Muscle layer of colon (tissue), 2 donors: ENCODE measurements around the gene ECHS1.

Experiments used
- H3K27ac ChIP-seq: one replicate; pipeline ENCODE4 v1.7.0; 2013; ENCODE audit warnings: low read depth, mild to moderate bottlenecking, low read length, moderate library complexity
- H3K27me3 ChIP-seq, 2 donors: one replicate each; pipeline ENCODE4 v1.7.0; 2013; ENCODE audit warnings: low read length in 2 of 2, mild to moderate bottlenecking in 2 of 2; ENCODE audit not compliant: insufficient read depth in 2 of 2, control insufficient read depth in 1 of 2
- H3K36me3 ChIP-seq: one replicate; pipeline ENCODE4 v1.7.0; 2013; ENCODE audit warnings: mild to moderate bottlenecking, low read length; ENCODE audit not compliant: insufficient read depth
- H3K4me1 ChIP-seq: one replicate; pipeline ENCODE4 v1.7.0; 2013; ENCODE audit warnings: mild to moderate bottlenecking, low read length; ENCODE audit not compliant: insufficient read depth
- H3K4me3 ChIP-seq, 2 donors: one replicate each; pipeline ENCODE4 v1.7.0; 2013; ENCODE audit warnings: low read length in 2 of 2, low read depth in 1 of 2, mild to moderate bottlenecking in 1 of 2, moderate library complexity in 1 of 2
- H3K9ac ChIP-seq: one replicate; pipeline ENCODE4 v1.7.0; 2013; ENCODE audit warnings: low read length
- H3K9me3 ChIP-seq: one replicate; pipeline ENCODE4 v1.7.0; 2013; ENCODE audit warnings: mild to moderate bottlenecking, low read length
- donor health status: abdominal sarcoma.
- donor health status: Adenocarcinoma of cecum.

ECHS1 gene

GRCh38 chr10:133411523-133412380 lies 38.6 kb upstream of the ECHS1 start:
- Histone ChIP-seq H3K4me1 (no peaks in the 10 kb centered on the region), H3K27me3 (no peaks in the 10 kb centered on the region), H3K9me3 (peaks cover 12% of the 10 kb centered on the region), H3K27ac (no peak overlapping the region), H3K36me3 (peaks cover 8% of the 10 kb centered on the region), H3K4me3 (no peak overlapping the region), H3K9ac (no peak overlapping the region)

DNA sequence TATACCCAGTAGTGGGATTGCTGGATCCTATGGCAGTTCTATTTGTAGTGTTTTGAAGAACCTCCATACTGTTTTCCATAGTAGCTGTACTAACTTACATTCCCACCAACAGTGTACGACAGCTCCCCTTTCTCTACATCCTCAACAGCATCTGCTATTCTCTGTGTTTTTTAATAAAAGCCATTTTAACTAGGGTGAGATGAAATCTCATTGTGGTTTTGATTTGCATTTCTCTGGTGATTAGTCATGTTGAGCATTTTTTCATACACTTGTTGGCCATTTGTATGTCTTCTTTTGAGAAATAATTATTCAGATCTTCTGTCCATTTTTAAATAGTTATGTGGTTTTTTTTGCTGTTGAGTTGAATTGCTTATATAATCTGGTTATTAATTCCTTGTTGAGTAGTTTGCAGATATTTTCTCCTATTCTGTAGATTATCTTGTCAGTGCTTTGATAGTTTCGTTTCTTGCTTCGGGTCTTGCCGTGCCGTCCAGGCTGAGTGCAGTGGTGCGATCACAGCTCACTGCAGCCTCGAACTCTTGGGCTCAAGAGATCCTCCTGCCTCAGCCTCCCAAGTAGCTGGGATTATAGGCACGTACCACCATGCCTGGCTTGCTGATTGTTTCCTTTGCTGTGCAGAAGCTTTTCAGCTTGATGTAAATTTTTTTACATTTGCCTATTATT lies 32.8 kb upstream of the ECHS1 start:
- H3K36me3 ChIP-seq = peaks cover 43% of the 10 kb centered on the region
- H3K9me3 ChIP-seq = peaks cover 2% of the 10 kb centered on the region
- no peaks in the 10 kb centered on the region for H3K4me1 ChIP-seq
- H3K4me3 ChIP-seq = no peak overlapping the region
- no peak overlapping the region for H3K9ac ChIP-seq
- H3K27me3 ChIP-seq = no peaks in the 10 kb centered on the region
- no peak overlapping the region for H3K27ac ChIP-seq

- no peak overlapping the region for H3K27ac ChIP-seq
- no peak overlapping the region for H3K4me3 ChIP-seq
- H3K9me3 ChIP-seq = no peaks in the 10 kb centered on the region
- no peaks in the 10 kb centered on the region for H3K27me3 ChIP-seq
- H3K4me1 ChIP-seq = no peaks in the 10 kb centered on the region
- H3K9ac ChIP-seq = no peak overlapping the region
- peaks cover 46% of the 10 kb centered on the region for H3K36me3 ChIP-seq
Measured at GRCh38 chr10:133405272-133405671, 32.1 kb upstream of the ECHS1 start.

- H3K4me3 ChIP-seq = no peak overlapping the region
- peaks cover 51% of the 10 kb centered on the region for H3K36me3 ChIP-seq
- no peaks in the 10 kb centered on the region for H3K4me1 ChIP-seq
Measured at GRCh38 chr10:133403784-133404183, 30.6 kb upstream of the ECHS1 start.

DNA sequence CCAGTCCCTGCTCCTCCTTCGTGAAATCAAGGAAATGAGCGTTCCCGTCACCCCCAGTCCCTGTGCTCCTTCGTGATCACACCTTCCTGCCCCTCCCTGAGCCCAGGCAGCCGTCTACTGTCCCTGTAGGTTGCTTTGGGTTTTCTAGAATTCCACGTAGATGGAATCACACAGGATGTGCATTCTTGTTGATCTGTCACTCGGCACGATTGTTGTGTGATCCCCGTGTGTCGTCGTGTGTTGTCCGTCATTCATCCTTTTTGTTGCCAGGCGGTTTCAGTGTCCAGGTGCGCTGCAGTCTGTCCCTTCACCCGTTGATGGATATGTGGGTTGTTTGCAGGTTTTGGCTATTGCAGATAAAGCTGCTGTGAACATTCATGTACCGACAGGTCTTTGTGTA lies 30.2 kb upstream of the ECHS1 start:
- Histone ChIP-seq H3K9ac (no peak overlapping the region), H3K36me3 (peaks cover 55% of the 10 kb centered on the region), H3K4me3 (no peak overlapping the region)

More at GRCh38 chr10:133403784-133404183, 30.6 kb upstream of the ECHS1 start:
- no peak overlapping the region for H3K27ac ChIP-seq
- H3K9ac ChIP-seq = no peak overlapping the region
- no peaks in the 10 kb centered on the region for H3K9me3 ChIP-seq
- no peaks in the 10 kb centered on the region for H3K27me3 ChIP-seq

DNA sequence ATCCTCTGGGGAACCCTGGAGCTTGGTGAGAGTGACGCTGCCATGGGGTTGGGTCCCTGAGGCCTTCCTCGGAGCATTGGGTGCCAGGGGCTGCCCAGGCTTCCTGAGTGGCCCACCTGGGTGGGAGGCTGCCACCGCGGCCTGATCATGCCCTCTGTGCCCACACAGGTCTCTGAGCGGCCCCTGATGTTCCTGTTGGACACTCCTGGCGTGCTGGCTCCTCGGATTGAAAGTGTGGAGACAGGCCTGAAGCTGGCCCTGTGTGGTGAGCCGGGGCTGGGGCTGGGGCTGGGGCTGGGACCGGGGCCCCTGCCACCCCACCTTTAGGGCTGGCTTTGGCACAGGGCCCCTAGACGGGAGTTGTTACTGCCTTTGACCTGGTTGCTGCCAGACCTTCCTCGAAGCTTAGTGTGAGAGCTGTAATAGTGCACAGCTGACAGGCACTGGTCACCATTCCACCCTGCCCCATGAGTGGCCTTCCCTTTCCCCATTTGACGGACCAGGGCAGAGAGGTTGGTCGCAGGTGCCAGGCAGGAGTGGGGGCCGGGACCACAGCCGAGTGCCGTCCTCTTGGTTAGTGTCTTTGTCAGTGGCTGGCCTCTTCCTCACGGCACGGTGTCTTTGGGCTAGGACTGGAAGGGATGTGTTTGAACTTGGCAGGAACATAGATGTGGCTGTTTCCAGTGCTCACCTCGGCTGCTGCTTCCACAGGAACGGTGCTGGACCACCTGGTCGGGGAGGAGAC lies 29.0 kb upstream of the ECHS1 start:
- Histone ChIP-seq H3K36me3 (peaks cover 63% of the 10 kb centered on the region), H3K9me3 (no peaks in the 10 kb centered on the region), H3K27ac (no peak overlapping the region), H3K27me3 (no peaks in the 10 kb centered on the region), H3K9ac (no peak overlapping the region), H3K4me3 (no peak overlapping the region), H3K4me1 (no peaks in the 10 kb centered on the region)

More for the DNA sequence above, 30.2 kb upstream of the ECHS1 start:
- Histone ChIP-seq H3K27me3 (no peaks in the 10 kb centered on the region), H3K27ac (no peak overlapping the region), H3K4me1 (no peaks in the 10 kb centered on the region), H3K9me3 (no peaks in the 10 kb centered on the region)

- H3K4me1 ChIP-seq = no peaks in the 10 kb centered on the region
- no peak overlapping the region for H3K9ac ChIP-seq
- no peaks in the 10 kb centered on the region for H3K9me3 ChIP-seq
- no peak overlapping the region for H3K4me3 ChIP-seq
- peaks cover 68% of the 10 kb centered on the region for H3K36me3 ChIP-seq
- no peak overlapping the region for H3K27ac ChIP-seq
- no peaks in the 10 kb centered on the region for H3K27me3 ChIP-seq
Measured at GRCh38 chr10:133401500-133401899, 28.3 kb upstream of the ECHS1 start.

DNA sequence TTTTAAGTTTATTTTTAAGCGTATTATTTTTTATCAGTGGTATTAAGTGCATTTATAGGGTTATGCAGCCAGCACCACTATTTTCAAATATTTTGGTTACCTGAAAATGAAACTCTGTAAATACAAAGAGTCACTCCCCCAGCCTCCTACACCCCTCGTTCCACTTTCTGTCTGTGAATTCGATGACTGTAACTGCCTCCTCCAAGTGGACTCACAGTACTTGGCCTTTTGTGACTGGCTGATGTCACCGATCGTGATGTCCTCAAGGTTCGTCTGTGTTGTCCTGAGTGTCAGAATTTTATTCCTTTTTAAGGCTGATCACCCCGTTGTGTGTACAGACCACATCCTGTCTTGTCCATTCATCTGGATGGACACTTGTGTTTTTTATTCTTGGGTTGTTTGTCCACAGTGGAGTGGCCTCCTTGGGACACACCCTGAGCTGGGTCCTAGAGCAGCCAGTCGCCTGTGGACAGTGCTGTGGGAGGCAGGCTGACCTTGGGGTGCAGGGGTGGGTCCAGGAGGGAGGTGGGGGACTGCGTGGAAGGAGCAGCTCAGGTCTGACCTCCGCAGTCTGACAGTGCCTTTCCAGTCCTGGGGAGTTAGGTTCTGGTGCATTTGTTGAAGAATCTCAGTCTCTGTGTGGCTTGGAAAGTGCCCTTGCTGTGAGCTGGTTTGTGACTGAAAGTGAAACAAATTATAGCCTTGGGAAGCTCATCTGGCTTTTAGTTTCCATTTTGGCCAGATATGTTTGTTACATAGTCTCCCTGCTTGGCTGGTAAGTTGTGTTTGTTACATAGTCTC lies 27.7 kb upstream of the ECHS1 start:
- Histone ChIP-seq H3K27ac (no peak overlapping the region), H3K4me3 (no peak overlapping the region), H3K36me3 (peaks cover 71% of the 10 kb centered on the region), H3K9ac (no peak overlapping the region), H3K27me3 (no peaks in the 10 kb centered on the region), H3K9me3 (no peaks in the 10 kb centered on the region), H3K4me1 (no peaks in the 10 kb centered on the region)

GRCh38 chr10:133399123-133399601 lies 26.0 kb upstream of the ECHS1 start:
- H3K4me3 ChIP-seq = no peak overlapping the region
- H3K9me3 ChIP-seq = no peaks in the 10 kb centered on the region
- H3K4me1 ChIP-seq = no peaks in the 10 kb centered on the region
- H3K27ac ChIP-seq = no peak overlapping the region
- H3K36me3 ChIP-seq = peaks cover 58% of the 10 kb centered on the region
- H3K9ac ChIP-seq = no peak overlapping the region
- H3K27me3 ChIP-seq = no peaks in the 10 kb centered on the region

- H3K36me3 ChIP-seq = peaks cover 52% of the 10 kb centered on the region
- H3K27ac ChIP-seq = no peak overlapping the region
- H3K9ac ChIP-seq = no peak overlapping the region
- H3K4me3 ChIP-seq = no peak overlapping the region
- H3K9me3 ChIP-seq = no peaks in the 10 kb centered on the region
- no peaks in the 10 kb centered on the region for H3K27me3 ChIP-seq
- no peaks in the 10 kb centered on the region for H3K4me1 ChIP-seq
Measured at GRCh38 chr10:133397938-133398337, 24.8 kb upstream of the ECHS1 start.
